ENCODE results near the gene TMPRSS13.

DNA sequence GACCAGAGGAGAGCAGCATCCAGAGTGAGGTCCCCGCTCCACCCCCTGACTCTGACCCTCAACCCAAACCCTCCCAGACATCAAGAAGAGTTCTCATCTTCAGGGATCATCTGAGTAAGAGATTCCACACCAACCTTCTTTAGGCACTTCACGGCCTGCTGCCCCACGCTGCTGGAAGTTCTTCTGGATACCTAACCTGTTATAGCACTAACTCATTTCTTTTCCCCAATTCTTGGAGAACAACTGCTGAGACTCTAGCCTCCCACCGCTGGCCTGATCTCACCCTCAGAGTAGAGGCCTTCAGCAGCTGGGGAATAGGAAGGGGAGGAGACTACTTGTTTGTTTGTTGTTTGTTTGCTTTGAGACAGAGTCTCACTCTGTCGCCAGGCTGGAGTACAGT lies 7.3 kb downstream of the TMPRSS13 start:
- TF ChIP-seq, protein P1, sequence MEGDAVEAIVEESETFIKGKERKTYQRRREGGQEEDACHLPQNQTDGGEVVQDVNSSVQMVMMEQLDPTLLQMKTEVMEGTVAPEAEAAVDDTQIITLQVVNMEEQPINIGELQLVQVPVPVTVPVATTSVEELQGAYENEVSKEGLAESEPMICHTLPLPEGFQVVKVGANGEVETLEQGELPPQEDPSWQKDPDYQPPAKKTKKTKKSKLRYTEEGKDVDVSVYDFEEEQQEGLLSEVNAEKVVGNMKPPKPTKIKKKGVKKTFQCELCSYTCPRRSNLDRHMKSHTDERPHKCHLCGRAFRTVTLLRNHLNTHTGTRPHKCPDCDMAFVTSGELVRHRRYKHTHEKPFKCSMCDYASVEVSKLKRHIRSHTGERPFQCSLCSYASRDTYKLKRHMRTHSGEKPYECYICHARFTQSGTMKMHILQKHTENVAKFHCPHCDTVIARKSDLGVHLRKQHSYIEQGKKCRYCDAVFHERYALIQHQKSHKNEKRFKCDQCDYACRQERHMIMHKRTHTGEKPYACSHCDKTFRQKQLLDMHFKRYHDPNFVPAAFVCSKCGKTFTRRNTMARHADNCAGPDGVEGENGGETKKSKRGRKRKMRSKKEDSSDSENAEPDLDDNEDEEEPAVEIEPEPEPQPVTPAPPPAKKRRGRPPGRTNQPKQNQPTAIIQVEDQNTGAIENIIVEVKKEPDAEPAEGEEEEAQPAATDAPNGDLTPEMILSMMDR (IDR thresholded peaks at IDR 0.05): no peak
- no peak for TF ChIP-seq POLR2A (IDR thresholded peaks at IDR 0.05)

Data from heart left ventricle (tissue), 13 donors.